Measurements from ENCODE around the gene ASRGL1.

The ASRGL1 gene

GRCh38 chr11:62392506-62392905, 55.3 kb downstream of the ASRGL1 start:
- no peak for DNase-seq (ENCODE audit: low read depth in 2 of 3, low spot score in 1 of 3)

DNA sequence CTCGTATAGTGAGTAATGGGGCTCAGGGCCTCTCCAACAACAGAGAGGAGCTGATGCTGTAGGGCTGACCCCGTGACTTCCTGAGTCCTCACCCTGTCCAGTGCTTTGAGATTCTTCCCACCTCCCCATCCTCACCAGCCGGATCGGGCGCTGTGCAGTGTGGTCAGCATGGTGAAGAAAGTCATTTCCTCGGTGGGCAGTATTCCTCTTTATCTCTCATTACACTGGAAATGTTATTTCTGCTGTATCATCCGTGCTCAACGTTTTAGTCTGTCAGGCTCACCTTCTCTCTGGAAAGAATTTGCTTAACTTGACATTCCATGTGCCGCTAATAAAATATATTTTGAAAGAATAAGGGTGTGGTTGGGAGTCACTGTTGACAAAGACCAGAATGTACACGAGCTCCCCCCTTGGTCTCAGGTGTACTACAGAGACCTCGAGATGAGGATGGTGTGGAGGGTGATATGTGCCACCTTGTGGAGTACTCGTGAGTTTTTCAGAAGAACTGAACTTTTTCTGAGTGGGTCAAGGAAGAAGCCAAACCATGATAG, 55.9 kb downstream of the ASRGL1 start:
- DNase-seq (ENCODE audit: low read depth in 2 of 3, low spot score in 1 of 3), result no peak

GRCh38 chr11:62393735-62394134, 56.5 kb downstream of the ASRGL1 start:
- DNase-seq (ENCODE audit: low read depth in 2 of 3, low spot score in 1 of 3), result no peak

- DNase-seq (ENCODE audit: low read depth in 2 of 3, low spot score in 1 of 3), result peak in 2 of 3 donors; percentile 21 to 48
These were observed 57.7 kb downstream of the ASRGL1 start for GRCh38 chr11:62394825-62395538.

DNA sequence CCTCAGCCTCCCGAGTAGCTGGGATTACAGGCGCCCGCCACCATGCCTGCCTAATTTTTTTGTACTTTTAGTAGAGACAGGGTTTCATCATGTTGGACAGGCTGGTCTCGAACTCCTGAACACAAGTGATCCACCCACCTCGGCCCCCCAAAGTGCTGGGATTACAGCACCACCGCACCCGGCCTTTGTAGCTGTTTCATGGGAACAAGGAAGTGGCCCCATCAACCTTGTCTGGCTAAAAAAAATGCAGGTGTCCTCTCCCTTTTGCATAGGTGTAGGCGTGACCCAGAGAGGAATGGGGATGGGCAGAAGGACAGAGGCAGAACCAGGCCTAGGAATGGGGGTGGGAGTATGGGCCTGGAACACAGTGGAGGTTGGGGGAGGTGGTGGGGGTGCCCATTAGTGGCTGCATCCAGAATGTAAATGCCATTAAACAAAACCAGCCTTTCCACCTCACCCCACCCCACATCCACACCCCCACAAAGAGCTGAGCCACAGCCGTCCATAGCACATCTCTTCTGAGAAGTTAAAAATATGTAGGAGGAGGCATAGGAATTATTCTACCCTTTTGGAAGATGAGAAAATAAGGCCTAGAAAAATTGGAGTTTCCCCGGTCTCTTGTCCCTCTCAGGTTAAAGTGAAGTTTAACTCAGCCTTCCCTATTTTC, 58.8 kb downstream of the ASRGL1 start:
- DNase-seq (ENCODE audit: low read depth in 2 of 3, low spot score in 1 of 3), result no peak

GRCh38 chr11:62398011-62398994, 61.1 kb downstream of the ASRGL1 start:
- no peak for DNase-seq (ENCODE audit: low read depth in 2 of 3, low spot score in 1 of 3)

DNA sequence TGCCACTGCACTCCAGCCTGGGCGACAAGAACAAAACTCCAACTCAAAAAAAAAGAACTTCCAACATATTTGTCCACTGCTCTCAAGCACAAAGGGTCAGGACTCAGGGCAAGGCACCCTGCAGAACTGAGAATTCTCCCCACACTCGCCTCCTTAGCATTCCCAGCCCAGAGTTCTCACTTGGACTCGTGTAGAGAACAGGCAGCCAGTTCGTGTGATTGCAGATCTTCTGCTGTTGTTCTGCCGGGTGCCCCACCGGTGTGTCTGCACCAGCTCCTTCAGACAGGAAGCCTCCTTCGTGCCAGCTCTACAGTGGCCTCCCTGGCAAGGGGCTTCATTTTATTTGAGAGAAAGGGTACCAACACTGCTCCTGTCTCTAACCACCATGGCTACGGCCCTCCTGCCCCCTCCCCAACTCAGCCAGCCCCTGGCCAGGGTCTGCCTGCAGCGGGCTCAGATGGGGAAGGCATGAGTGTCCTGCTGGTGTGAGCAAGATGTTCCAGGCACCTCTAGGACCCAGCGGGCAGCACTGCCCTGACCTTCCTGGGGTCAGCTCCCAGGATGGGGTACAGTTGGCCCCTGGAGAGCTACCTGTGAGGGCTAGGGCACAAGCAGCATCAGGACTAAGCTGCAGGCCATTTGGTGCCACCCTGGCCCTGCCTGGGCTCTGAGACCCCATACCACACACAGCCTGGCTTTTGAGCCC, 62.1 kb downstream of the ASRGL1 start:
- no peak for DNase-seq (ENCODE audit: low read depth in 2 of 3, low spot score in 1 of 3)

- DNase-seq (ENCODE audit: low read depth in 2 of 3, low spot score in 1 of 3), result no peak
These were observed 62.6 kb downstream of the ASRGL1 start for GRCh38 chr11:62399878-62400266.

DNA sequence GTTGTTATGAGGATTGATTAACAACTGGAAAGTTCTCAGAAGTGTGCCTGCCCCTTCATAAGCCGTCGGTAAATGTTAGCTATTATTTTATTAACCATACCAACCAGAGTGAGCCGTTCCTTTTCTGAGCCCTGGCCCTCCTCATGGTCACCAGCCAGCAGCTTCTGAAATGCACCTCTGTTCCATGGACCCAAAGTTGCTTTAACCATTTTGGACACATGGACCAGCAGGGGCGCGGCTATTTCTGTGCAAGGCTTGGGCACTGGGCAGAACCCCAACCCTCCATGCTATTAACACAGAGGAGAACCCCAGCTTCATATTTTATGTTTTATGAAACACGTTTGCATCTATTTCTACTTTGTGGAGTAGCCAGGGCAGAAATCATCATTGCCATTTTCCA, 63.0 kb downstream of the ASRGL1 start:
- no peak for DNase-seq (ENCODE audit: low read depth in 2 of 3, low spot score in 1 of 3)

DNA sequence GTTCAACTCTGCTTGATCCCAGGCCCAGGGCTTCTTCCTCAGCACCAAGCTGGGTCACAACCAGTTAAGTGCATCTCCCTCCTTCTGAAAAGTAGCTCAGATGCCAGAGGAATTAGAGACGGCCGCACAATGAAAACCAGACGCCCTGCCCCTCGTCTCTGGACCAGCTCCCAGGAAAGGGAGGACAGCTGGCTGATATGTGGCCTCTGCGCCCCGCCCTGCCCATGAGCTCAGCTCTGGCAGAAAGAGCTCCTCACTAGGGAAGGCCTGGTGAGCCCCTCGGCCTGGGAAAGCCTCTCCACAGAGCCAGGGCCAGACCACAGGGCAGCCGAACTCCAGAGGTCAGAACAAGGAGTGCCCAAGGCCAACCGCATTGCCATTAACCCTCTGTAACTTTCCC, 63.5 kb downstream of the ASRGL1 start:
- DNase-seq (ENCODE audit: low read depth in 2 of 3, low spot score in 1 of 3), result no peak

- no peak for DNase-seq (ENCODE audit: low read depth in 2 of 3, low spot score in 1 of 3)
These were observed 64.1 kb downstream of the ASRGL1 start for GRCh38 chr11:62401356-62401755.

GRCh38 chr11:62401811-62402210, 64.6 kb downstream of the ASRGL1 start:
- DNase-seq (ENCODE audit: low read depth in 2 of 3, low spot score in 1 of 3), result no peak

DNA sequence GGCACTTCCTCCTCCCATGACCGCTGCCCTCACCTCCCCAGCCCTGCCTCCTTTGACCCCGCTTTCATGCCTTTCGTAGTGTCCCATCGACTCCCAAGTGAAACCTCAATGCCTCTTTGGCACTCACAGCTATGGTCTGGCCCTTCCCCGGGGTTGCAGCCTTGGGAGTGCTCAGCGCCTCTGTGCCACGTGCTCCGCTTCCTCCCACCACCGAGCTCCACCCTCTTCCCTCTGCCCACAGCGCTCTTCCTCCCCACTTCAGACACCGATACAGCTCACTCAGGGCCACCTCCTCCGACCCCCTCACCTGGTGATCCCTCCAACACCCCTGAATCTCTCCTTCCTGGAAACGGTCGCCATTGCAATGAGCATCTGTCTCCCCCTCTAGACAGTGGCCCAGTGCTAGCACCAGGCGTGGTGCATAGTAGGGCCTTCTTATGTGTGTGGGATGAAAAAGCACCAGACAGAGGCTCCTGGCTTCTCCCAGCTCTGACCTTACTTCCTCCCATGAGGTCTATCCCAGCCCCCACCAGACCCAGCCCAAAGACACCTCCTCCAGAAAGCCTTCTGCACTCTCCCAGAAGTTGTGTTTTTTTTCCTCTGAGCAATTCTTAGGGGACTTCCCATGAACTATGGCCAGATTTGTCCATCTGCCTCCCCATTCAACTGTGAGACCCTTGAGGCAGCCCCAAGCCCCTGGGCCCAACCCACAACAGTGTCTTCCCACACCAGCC, 65.1 kb downstream of the ASRGL1 start:
- DNase-seq (ENCODE audit: low read depth in 2 of 3, low spot score in 1 of 3), result peak; percentile 17 to 43 (median 28)

DNA sequence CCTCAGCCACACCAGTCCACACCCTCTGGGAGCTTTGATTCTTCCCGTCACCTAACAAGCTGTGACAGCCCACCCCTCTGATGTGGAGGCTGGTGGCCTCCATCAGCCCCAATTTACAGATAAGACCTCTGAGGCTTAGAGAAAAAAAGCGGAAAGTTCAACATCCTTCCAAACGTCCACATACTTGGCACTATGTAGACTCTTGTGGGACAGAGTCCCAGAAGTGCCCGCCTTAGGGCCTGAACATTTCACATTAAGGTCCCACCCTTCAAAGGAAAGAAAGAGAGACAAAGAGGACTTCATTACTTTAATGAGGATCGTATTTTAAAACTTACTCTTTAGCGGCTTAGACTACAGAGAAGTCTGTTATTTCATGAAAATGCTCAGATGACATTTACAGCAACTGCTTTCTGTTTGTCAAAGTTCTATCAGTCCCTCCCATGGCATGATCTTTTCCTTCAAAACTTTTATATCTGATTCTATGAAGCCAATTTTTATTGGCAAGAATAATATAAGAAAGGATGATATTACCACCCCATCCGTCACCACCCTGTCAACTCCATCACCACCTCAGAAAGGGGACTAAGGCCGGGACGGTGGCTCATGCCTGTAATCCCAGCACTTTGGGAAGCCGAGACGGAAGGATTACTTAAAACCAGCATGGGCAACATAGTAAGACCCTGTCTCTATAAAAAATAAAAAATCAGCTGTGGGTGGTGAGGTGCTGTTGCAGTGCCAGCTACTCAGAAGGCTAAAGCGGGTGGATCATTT, 65.9 kb downstream of the ASRGL1 start:
- no peak for DNase-seq (ENCODE audit: low read depth in 2 of 3, low spot score in 1 of 3)

DNA sequence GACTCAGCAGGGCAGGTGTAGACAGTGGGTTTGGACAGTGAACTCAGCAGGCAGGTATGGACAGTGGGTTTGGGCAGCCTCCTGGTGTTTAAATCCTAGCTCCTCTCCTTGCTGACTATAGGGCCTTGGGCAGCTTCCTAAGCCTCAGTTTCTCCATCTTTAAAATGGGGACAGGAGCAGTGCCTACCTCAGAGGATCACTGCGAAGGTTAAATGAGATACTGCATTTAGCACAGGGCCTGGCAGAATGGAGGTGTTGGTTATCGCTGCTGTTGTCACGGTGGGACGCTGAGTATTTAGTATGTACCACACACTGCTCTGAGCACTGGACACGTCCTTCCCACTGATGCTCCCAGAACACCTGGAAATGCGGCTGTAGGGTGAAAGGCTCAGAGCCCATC, 67.2 kb downstream of the ASRGL1 start:
- no peak for DNase-seq (ENCODE audit: low read depth in 2 of 3, low spot score in 1 of 3)

GRCh38 chr11:62404901-62405300, 67.7 kb downstream of the ASRGL1 start:
- no peak for DNase-seq (ENCODE audit: low read depth in 2 of 3, low spot score in 1 of 3)

DNA sequence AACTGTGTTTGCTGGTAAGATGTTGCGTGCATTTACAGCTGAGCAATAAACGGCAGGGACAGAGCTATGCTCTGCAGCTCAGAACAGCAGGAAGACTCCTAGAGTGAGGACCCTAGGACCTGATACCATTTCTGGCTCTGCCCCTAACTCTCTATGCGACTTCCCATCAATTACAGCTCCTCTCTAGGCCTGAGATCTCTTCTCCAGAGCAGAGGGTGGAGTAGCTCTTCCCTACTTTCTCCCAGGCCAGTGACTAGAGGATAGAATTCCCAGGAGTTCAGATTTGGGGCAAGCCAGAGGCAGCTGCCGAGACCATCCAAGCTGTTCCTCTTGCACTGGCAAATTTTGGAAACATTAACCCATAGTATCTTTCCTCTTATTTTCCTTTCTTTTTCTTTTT, 68.8 kb downstream of the ASRGL1 start:
- no peak for DNase-seq (ENCODE audit: low read depth in 2 of 3, low spot score in 1 of 3)

DNA sequence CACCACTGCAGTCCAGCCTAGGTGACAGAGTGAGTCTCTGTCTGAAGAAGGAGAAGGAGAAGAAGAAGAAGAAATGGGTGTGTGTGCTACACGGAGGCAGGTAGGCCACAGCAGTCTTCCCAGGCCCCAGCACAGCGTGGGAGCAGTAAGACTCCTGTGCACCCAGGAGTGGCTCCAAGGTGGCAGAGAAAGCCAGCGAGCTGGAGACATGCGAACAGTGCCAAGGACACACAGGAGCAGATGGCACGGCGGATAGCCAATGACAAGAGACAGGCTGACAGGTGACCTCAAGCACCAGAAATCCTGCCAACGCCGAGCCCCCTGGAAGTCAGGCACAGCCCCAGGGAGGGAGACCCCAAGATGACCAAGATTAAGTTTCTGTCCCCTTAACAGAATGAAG, 72.6 kb downstream of the ASRGL1 start:
- no peak for DNase-seq (ENCODE audit: low read depth in 2 of 3, low spot score in 1 of 3)

GRCh38 chr11:62410972-62411371, 73.7 kb downstream of the ASRGL1 start:
- DNase-seq (ENCODE audit: low read depth in 2 of 3, low spot score in 1 of 3), result no peak
